IMR-90 (cell line): Measurements from ENCODE around the gene MTX2. TPM values are rescaled to one million over a fixed set of nuclear protein-coding genes. Genes with fewer than 3 reads are reported as not detected.

Experiments
- ATAC-seq: fragments of 200-7000 bp; cut with Tn5 transposase; 2 replicates; pipeline ENCODE4 v1.9.1; 2020; ENCODE audit warnings: low read depth, mild to moderate bottlenecking, moderate library complexity
- BruUV-seq: library from RNA; stranded (reverse); fragments of 400-500 nt; replicated peaks from 2 replicates; lab custom pipeline; 2021; lab: Mats Ljungman, UMichigan
- CTCF ChIA-PET: fragments of 300-600 bp; formaldehyde crosslinking; extraction: SDS; loops from one replicate; lab custom pipeline; 2021; ENCODE audit warnings: antibody characterized with exemption; lab: Yijun Ruan, JAX
- POLR2A ChIA-PET: fragments of 300-600 bp; sonication (Branson Sonifier 250); formaldehyde crosslinking; loops from one replicate; lab custom pipeline; 2022; ENCODE audit warnings: antibody characterized with exemption; ENCODE audit not compliant: unreplicated experiment; lab: Charles Lee
- DNase-seq: peaks from one replicate; pipeline ENCODE4 v3.0.0; 2013
- H2AFZ ChIP-seq: replicated peaks from 2 replicates; pipeline ENCODE3; 2013; ENCODE audit warnings: low read length, mild to moderate bottlenecking; ENCODE audit not compliant: poor library complexity
- H2AK5ac ChIP-seq: 2 replicates; pipeline ENCODE4 v1.6.1; 2013; ENCODE audit warnings: low read depth, low read length, inconsistent platforms
- H2AK9ac ChIP-seq: replicated peaks from 2 replicates; pipeline ENCODE3; 2013; ENCODE audit warnings: mild to moderate bottlenecking, low read depth, low read length, moderate library complexity; ENCODE audit not compliant: poor library complexity
- H2BK120ac ChIP-seq: 2 replicates; pipeline ENCODE4 v1.6.1; 2013; ENCODE audit warnings: low read depth, low read length, inconsistent platforms
- H2BK15ac ChIP-seq: 3 replicates; pipeline ENCODE4 v1.6.1; 2013; ENCODE audit warnings: low read depth, low read length, inconsistent platforms
- H2BK20ac ChIP-seq: 2 replicates; pipeline ENCODE4 v1.6.1; 2013; ENCODE audit warnings: low read depth, mild to moderate bottlenecking, inconsistent platforms, low read length, moderate library complexity
- H2BK5ac ChIP-seq: 2 replicates; pipeline ENCODE4 v1.6.1; 2013; ENCODE audit warnings: mild to moderate bottlenecking, low read depth, low read length, inconsistent platforms; ENCODE audit not compliant: poor library complexity, severe bottlenecking
- H3K14ac ChIP-seq: replicated peaks from 2 replicates; pipeline ENCODE4 v1.6.1; 2013; ENCODE audit warnings: low read depth, low read length, inconsistent platforms
- H3K18ac ChIP-seq: 2 replicates; pipeline ENCODE4 v1.6.1; 2013; ENCODE audit warnings: low read depth, low read length, control low read depth
- H3K23ac ChIP-seq: 2 replicates; pipeline ENCODE4 v1.6.1; 2013; ENCODE audit warnings: low read depth, low read length, inconsistent platforms
- H3K27ac ChIP-seq: 2 replicates; pipeline ENCODE4 v1.5.1; 2013; ENCODE audit warnings: mild to moderate bottlenecking, control low read depth, low read length; ENCODE audit not compliant: insufficient read depth
- H3K27me3 ChIP-seq: 2 replicates; pipeline ENCODE4 v1.6.1; 2013; ENCODE audit warnings: low read length; ENCODE audit not compliant: control insufficient read depth, insufficient read depth
- H3K36me3 ChIP-seq: 2 replicates; pipeline ENCODE4 v1.6.1; 2013; ENCODE audit warnings: low read length, mixed read lengths; ENCODE audit not compliant: control insufficient read depth, insufficient read depth
- H3K4ac ChIP-seq: 2 replicates; pipeline ENCODE4 v1.6.1; 2013; ENCODE audit warnings: low read depth, low read length, inconsistent platforms
- H3K4me1 ChIP-seq: 2 replicates; pipeline ENCODE4 v1.6.1; 2013; ENCODE audit warnings: low read length, mixed read lengths; ENCODE audit not compliant: control insufficient read depth, insufficient read depth
- H3K4me2 ChIP-seq: 2 replicates; pipeline ENCODE4 v1.6.1; 2013; ENCODE audit warnings: low read depth, mild to moderate bottlenecking, control low read depth, low read length, moderate library complexity
- H3K4me3 ChIP-seq: 2 replicates; pipeline ENCODE4 v1.5.1; 2013; ENCODE audit warnings: low read depth, mild to moderate bottlenecking, control low read depth, low read length, moderate library complexity; ENCODE audit not compliant: insufficient read depth
- H3K56ac ChIP-seq: 2 replicates; pipeline ENCODE4 v1.6.1; 2013; ENCODE audit warnings: low read length, inconsistent platforms; ENCODE audit not compliant: insufficient read depth; ENCODE audit errors: extremely low read depth
- H3K79me1 ChIP-seq, 2 experiments: 2 replicates each; pipeline ENCODE4 v1.6.1; 2013; ENCODE audit warnings: low read length in 2 of 2, inconsistent platforms in 1 of 2, low read depth in 1 of 2
- H3K9ac ChIP-seq: 2 replicates; pipeline ENCODE4 v1.6.1; 2013; ENCODE audit warnings: low read depth, low read length, control low read depth
- H3K9me1 ChIP-seq: 2 replicates; pipeline ENCODE4 v1.6.1; 2013; ENCODE audit warnings: low read length, inconsistent platforms; ENCODE audit not compliant: insufficient read depth
- H3K9me3 ChIP-seq: 2 replicates; pipeline ENCODE4 v1.6.1; 2013; ENCODE audit warnings: low read length; ENCODE audit not compliant: control insufficient read depth, insufficient read depth
- H4K20me1 ChIP-seq: 2 replicates; pipeline ENCODE4 v1.6.1; 2013; ENCODE audit warnings: low read length, inconsistent platforms; ENCODE audit not compliant: insufficient read depth
- H4K5ac ChIP-seq: 2 replicates; pipeline ENCODE4 v1.6.1; 2013; ENCODE audit warnings: mild to moderate bottlenecking, low read depth, low read length, control low read depth
- H4K8ac ChIP-seq, 2 experiments: 2 replicates each; pipeline ENCODE4 v1.6.1; 2013; ENCODE audit warnings: low read depth in 2 of 2, low read length in 2 of 2, control low read depth in 1 of 2, inconsistent platforms in 1 of 2
- H4K91ac ChIP-seq: 2 replicates; pipeline ENCODE4 v1.6.1; 2013; ENCODE audit warnings: low read depth, low read length, inconsistent platforms; ENCODE audit not compliant: insufficient read depth
- BHLHE40 ChIP-seq: fragments of 150-350 bp; IDR thresholded peaks from 2 replicates; pipeline ENCODE4 v1.6.1; 2016; ENCODE audit warnings: mild to moderate bottlenecking, low read depth, low read length
- CEBPB ChIP-seq: IDR thresholded peaks from 2 replicates; pipeline ENCODE4 v1.6.1; 2012; ENCODE audit warnings: low read depth, low read length, improper control_type of control experiment
- CHD1 ChIP-seq: IDR thresholded peaks from 2 replicates; pipeline ENCODE4 v1.6.1; 2012; ENCODE audit warnings: low read depth, low read length, improper control_type of control experiment
- FOS ChIP-seq: fragments of 150-350 bp; IDR thresholded peaks from 2 replicates; pipeline ENCODE4 v1.6.1; 2016; ENCODE audit warnings: low read depth, low read length
- MAZ ChIP-seq: IDR thresholded peaks from 2 replicates; pipeline ENCODE4 v1.6.1; 2012; ENCODE audit warnings: low read depth, mild to moderate bottlenecking, low read length, improper control_type of control experiment, moderate library complexity, borderline replicate concordance
- MXI1 ChIP-seq: IDR thresholded peaks from 2 replicates; pipeline ENCODE4 v1.6.1; 2012; ENCODE audit warnings: low read depth, mild to moderate bottlenecking, low read length, moderate library complexity, borderline replicate concordance
- NFE2L2 ChIP-seq: fragments of 150-350 bp; IDR thresholded peaks from 2 replicates; pipeline ENCODE4 v1.6.1; 2016; ENCODE audit warnings: low read depth, mild to moderate bottlenecking, low read length
- POLR2A ChIP-seq: IDR thresholded peaks from 2 replicates; pipeline ENCODE4 v1.6.1; 2012; ENCODE audit warnings: mild to moderate bottlenecking, low read depth, low read length
- RAD21 ChIP-seq: IDR thresholded peaks from 2 replicates; pipeline ENCODE4 v1.6.1; 2012; ENCODE audit warnings: low read length, improper control_type of control experiment
- RCOR1 ChIP-seq: IDR thresholded peaks from 2 replicates; pipeline ENCODE4 v1.6.1; 2012; ENCODE audit warnings: mild to moderate bottlenecking, low read length, improper control_type of control experiment; ENCODE audit not compliant: insufficient replicate concordance
- RFX5 ChIP-seq: IDR thresholded peaks from 2 replicates; pipeline ENCODE4 v1.8.0; 2012; ENCODE audit warnings: low read depth, mild to moderate bottlenecking, low read length, moderate library complexity
- SMC3 ChIP-seq: fragments of 150-350 bp; IDR thresholded peaks from 2 replicates; pipeline ENCODE4 v1.6.1; 2016; ENCODE audit warnings: low read depth, mild to moderate bottlenecking, antibody characterized with exemption, low read length, moderate library complexity
- WGBS, 2 experiments: methylation state at CpG; one replicate each; pipeline versions ENCODE4 v1.1.5 to v1.1.7; 2013; ENCODE audit warnings: missing lambda C conversion rate in 2 of 2; ENCODE audit not compliant: insufficient read length in 1 of 2; ENCODE audit errors: extremely low coverage in 2 of 2; 5-methylcytosine and 5-hydroxymethylcytosine counted together
- dilution Hi-C: fragments of 300-500 bp; cut with HindIII; formaldehyde crosslinking; loops from one replicate; pipeline ENCODE4 v1.14.3; 2018; ENCODE audit warnings: low sequenced_read_pairs; ENCODE audit not compliant: unreplicated experiment
- in situ Hi-C: fragments of 300-500 bp; cut with MboI; formaldehyde crosslinking; loops from 3 replicates; pipeline ENCODE4 v1.14.3; 2019; ENCODE audit warnings: low sequenced_read_pairs, inconsistent platforms, mixed read lengths
- intact Hi-C: fragments of 100-400 bp; cut with micrococcal nuclease; formaldehyde crosslinking; loops from 2 replicates; pipeline ENCODE4 v1.10.0; 2022
- polyA plus RNA-seq, 3 experiments: library from polyadenylated mRNA; depleted of rRNA; stranded (reverse); fragments of >200 nt; gene quantifications; 2 replicates each; pipeline ENCODE4 v1.2.3, GENCODE V29; 2012; ENCODE audit warnings: low replicate concordance in 1 of 3
- total RNA-seq: library from RNA; depleted of rRNA; stranded (reverse); fragments of >200 nt; gene quantifications from 2 replicates; pipeline ENCODE4 v1.2.3, GENCODE V29; 2012
- TF ChIP-seq, protein P1 (sequence below): fragments of 150-350 bp; IDR thresholded peaks from 2 replicates; pipeline ENCODE4 v1.6.1; 2016; ENCODE audit warnings: low read depth, mild to moderate bottlenecking, low read length, moderate library complexity, borderline replicate concordance
- TF ChIP-seq, protein P2 (sequence below): fragments of 150-350 bp; IDR thresholded peaks from 2 replicates; pipeline ENCODE4 v1.6.1; 2017; ENCODE audit warnings: mild to moderate bottlenecking, antibody characterized with exemption, low read length, low read depth

Gene MTX2
- total and polyA plus RNA-seq, 2 of the 4 experiments (the other 2 are of a cell fraction), result 24.9 to 37.8 TPM

GRCh38 chr2:176325732-176326131 lies 56.5 kb downstream of the MTX2 start:
- Histone ChIP-seq H3K18ac (no peak overlapping the region), H3K9me3 (no peaks in the 10 kb centered on the region), H2BK20ac (no peak overlapping the region), H3K4me3 (no peak overlapping the region), H2BK120ac (no peak overlapping the region), H4K20me1 (no peaks in the 10 kb centered on the region), H3K27ac (no peak overlapping the region), H2AK5ac (no peak overlapping the region), H2BK15ac (no peak overlapping the region), H2AK9ac (no peak overlapping the region), H4K5ac (no peak overlapping the region), H2BK5ac (no peak overlapping the region), H4K8ac (no peak overlapping the region), H3K79me1 (no peaks in the 10 kb centered on the region), H3K56ac (no peak overlapping the region), H3K9me1 (no peaks in the 10 kb centered on the region), H3K23ac (no peak overlapping the region), H3K9ac (no peak overlapping the region), H2AFZ (no peak overlapping the region), H3K14ac (no peak overlapping the region), H4K91ac (no peak overlapping the region), H3K36me3 (no peaks in the 10 kb centered on the region), H3K27me3 (no peaks in the 10 kb centered on the region), H3K4me1 (no peaks in the 10 kb centered on the region), H3K4me2 (no peak overlapping the region), H3K4ac (no peak overlapping the region)
- dilution Hi-C loops, result no loop called here
- TF ChIP-seq RFX5 (no peak), BHLHE40 (no peak), MAZ (no peak), RCOR1 (no peak), FOS (no peak), MXI1 (no peak), NFE2L2 (no peak), CEBPB (no peak), POLR2A (no peak), SMC3 (no peak), CHD1 (no peak), RAD21 (no peak)
- TF ChIP-seq, protein P1, sequence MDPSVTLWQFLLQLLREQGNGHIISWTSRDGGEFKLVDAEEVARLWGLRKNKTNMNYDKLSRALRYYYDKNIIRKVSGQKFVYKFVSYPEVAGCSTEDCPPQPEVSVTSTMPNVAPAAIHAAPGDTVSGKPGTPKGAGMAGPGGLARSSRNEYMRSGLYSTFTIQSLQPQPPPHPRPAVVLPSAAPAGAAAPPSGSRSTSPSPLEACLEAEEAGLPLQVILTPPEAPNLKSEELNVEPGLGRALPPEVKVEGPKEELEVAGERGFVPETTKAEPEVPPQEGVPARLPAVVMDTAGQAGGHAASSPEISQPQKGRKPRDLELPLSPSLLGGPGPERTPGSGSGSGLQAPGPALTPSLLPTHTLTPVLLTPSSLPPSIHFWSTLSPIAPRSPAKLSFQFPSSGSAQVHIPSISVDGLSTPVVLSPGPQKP, result no peak
- TF ChIP-seq, protein P2, sequence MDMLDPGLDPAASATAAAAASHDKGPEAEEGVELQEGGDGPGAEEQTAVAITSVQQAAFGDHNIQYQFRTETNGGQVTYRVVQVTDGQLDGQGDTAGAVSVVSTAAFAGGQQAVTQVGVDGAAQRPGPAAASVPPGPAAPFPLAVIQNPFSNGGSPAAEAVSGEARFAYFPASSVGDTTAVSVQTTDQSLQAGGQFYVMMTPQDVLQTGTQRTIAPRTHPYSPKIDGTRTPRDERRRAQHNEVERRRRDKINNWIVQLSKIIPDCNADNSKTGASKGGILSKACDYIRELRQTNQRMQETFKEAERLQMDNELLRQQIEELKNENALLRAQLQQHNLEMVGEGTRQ, result no peak
- intact Hi-C loops, result no loop called here
- ChIA-PET CTCF (no interaction called here), POLR2A (no interaction called here)
- no peak for DNase-seq
- no CpG with 5 or more reads among the region's 1 CpG for WGBS, 2 experiments
- no TSS peak for BruUV-seq
- ATAC-seq, result no peak
- in situ Hi-C loops, result no loop called here
